ENCODE data around the gene PTDSS2. TPM values are rescaled to one million over a fixed set of nuclear protein-coding genes. Genes with fewer than 3 reads are reported as not detected.
A peak's percentile ranks its signal among the peaks of the same experiment; 100 is the strongest.

PTDSS2 gene
- polyA plus RNA-seq, 3 donors = 9.3 to 18.3 (median 12.4) TPM

DNA sequence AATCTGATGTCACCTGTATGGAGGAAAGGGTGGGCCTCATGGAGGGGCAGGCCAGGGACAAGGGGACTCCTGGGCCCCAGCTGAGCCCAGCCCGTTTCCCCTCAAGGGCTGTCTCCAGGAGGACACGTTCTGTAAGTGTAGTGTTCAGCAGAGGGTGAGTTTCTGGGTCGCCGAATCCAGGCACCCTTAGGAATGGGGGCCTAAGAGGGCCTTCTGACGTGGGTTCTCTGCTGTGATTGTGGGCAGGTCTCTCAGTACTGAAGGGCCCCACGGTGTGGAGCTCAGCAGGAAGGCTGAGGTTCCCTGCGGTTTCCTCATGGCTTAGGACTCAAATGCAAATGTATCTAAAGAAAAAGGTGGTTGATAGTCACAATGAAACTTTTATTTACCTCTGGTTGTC is 6.5 kb downstream of the PTDSS2 start:
- peaks cover 16% of the 10 kb centered on the region for H3K4me1 Mint-ChIP-seq
- intact Hi-C loops (cut with micrococcal nuclease) = no loop called here
- H3K36me3 ChIP-seq (replicated peaks in 1 of 2; ENCODE audit: control insufficient read depth in 1 of 2, insufficient read depth in 2 of 2, low read length in 2 of 2) = peaks cover 18 to 45% of the 10 kb centered on the region in 2 donors
- no peak overlapping the region for H3K27ac ChIP-seq (ENCODE audit: low read depth in 1 of 2, low read length in 2 of 2)
- TF ChIP-seq CTCF (IDR thresholded peaks at IDR 0.05) = no peak
- peaks cover 0 to 3% (median 0%) of the 10 kb centered on the region in 3 donors for H3K27me3 Mint-ChIP-seq (ENCODE audit: low read depth in 3 of 3)
- H4K20me1 ChIP-seq (ENCODE audit: insufficient read depth, low read length) = peaks cover 16% of the 10 kb centered on the region
- H3K27me3 ChIP-seq (ENCODE audit: control insufficient read depth in 2 of 2, insufficient read depth in 2 of 2, low read length in 2 of 2) = no peaks in the 10 kb centered on the region
- no peak overlapping the region for H2AFZ ChIP-seq (ENCODE audit: insufficient read depth, low read depth, low read length, poor library complexity, severe bottlenecking)
- no peak overlapping the region for H3K4me2 ChIP-seq (replicated peaks; ENCODE audit: extremely low read depth, low read length, poor library complexity, severe bottlenecking)
- H3K36me3 Mint-ChIP-seq = peaks cover 46 to 68% of the 10 kb centered on the region in 2 donors
- H3K4me1 ChIP-seq (ENCODE audit: control insufficient read depth in 1 of 2, insufficient read depth in 2 of 2, low read length in 2 of 2) = peaks cover 0 to 3% of the 10 kb centered on the region in 2 donors
- no peak overlapping the region for H3K4me3 ChIP-seq (replicated peaks in 1 of 3; ENCODE audit: low read depth in 2 of 3, low read length in 3 of 3)
- no peaks in the 10 kb centered on the region for H3K9me3 Mint-ChIP-seq
- no peak overlapping the region for H3K9ac ChIP-seq (ENCODE audit: insufficient read depth, low read length, poor library complexity, severe bottlenecking)
- H3K9me3 ChIP-seq (replicated peaks in 1 of 2; ENCODE audit: control insufficient read depth in 1 of 2, insufficient read depth in 1 of 2, low read length in 2 of 2) = no peaks in the 10 kb centered on the region
- no peak for DNase-seq
- 22% methylated on average over 5 of the region's 7 CpGs for WGBS (ENCODE audit: insufficient coverage)
- peaks cover 7% of the 10 kb centered on the region for H3K79me2 ChIP-seq (ENCODE audit: insufficient read depth, low read length)
- peak overlapping the region in 1 of 7 donors; percentile 21 for H3K27ac Mint-ChIP-seq
- no peak overlapping the region for H3K4me3 Mint-ChIP-seq

DNA sequence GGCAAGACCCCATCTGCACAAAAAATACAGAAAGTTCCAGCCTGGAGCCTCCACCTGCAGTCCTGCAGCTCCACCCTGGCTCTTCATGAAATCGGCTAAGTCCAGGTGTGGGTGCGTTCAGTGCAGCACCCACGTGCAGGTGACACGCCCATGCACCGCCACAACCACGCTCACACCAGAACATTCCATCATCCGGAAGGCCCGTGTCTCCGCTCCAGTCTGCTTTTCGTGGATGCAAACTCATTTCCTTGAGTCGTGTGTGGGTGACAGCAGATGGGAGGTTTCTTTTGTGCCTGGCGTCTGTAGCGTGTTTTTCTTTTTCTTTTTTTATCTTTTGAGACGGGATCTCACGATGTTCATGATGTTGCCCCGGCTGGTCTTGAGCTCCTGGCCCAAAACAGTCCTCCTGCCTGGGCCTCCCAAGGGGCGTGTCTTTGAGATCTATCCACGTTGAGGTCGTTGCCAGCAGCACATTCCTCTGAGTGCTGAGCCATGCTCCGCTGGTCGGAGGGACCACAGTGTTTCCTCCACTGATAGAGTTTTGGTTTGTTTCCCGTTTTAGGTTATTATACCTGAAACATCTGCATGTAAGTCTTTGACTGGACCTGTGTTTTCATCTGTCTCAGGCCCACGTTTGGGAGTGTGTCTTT is 7.2 kb downstream of the PTDSS2 start:
- no peak overlapping the region for H3K27ac ChIP-seq (ENCODE audit: low read depth in 1 of 2, low read length in 2 of 2)
- no peaks in the 10 kb centered on the region for H3K9me3 ChIP-seq (replicated peaks in 1 of 2; ENCODE audit: control insufficient read depth in 1 of 2, insufficient read depth in 1 of 2, low read length in 2 of 2)
- H3K4me1 ChIP-seq (ENCODE audit: control insufficient read depth in 1 of 2, insufficient read depth in 2 of 2, low read length in 2 of 2) = no peaks in the 10 kb centered on the region
- peaks cover 14% of the 10 kb centered on the region for H3K4me1 Mint-ChIP-seq
- no peak for TF ChIP-seq CTCF (IDR thresholded peaks at IDR 0.05)
- H3K9ac ChIP-seq (ENCODE audit: insufficient read depth, low read length, poor library complexity, severe bottlenecking) = no peak overlapping the region
- no peak overlapping the region for H3K4me2 ChIP-seq (replicated peaks; ENCODE audit: extremely low read depth, low read length, poor library complexity, severe bottlenecking)
- intact Hi-C loops (cut with micrococcal nuclease) = no loop called here
- peaks cover 49 to 65% of the 10 kb centered on the region in 2 donors for H3K36me3 Mint-ChIP-seq
- H3K79me2 ChIP-seq (ENCODE audit: insufficient read depth, low read length) = peaks cover under 1% of the 10 kb centered on the region
- no peak overlapping the region for H3K4me3 ChIP-seq (replicated peaks in 1 of 3; ENCODE audit: low read depth in 2 of 3, low read length in 3 of 3)
- DNase-seq = no peak
- H4K20me1 ChIP-seq (ENCODE audit: insufficient read depth, low read length) = peaks cover 15% of the 10 kb centered on the region
- peaks cover 18 to 48% of the 10 kb centered on the region in 2 donors for H3K36me3 ChIP-seq (replicated peaks in 1 of 2; ENCODE audit: control insufficient read depth in 1 of 2, insufficient read depth in 2 of 2, low read length in 2 of 2)
- no peaks in the 10 kb centered on the region for H3K27me3 ChIP-seq (ENCODE audit: control insufficient read depth in 2 of 2, insufficient read depth in 2 of 2, low read length in 2 of 2)
- no peak overlapping the region for H3K4me3 Mint-ChIP-seq
- H3K9me3 Mint-ChIP-seq = no peaks in the 10 kb centered on the region
- H3K27ac Mint-ChIP-seq = peak overlapping the region in 1 of 7 donors; percentile 57
- 19% methylated on average over 16 of the region's 23 CpGs for WGBS (ENCODE audit: insufficient coverage)
- H2AFZ ChIP-seq (ENCODE audit: insufficient read depth, low read depth, low read length, poor library complexity, severe bottlenecking) = no peak overlapping the region
- peaks cover 0 to 3% (median 0%) of the 10 kb centered on the region in 3 donors for H3K27me3 Mint-ChIP-seq (ENCODE audit: low read depth in 3 of 3)

Measured in CD14-positive monocyte (primary cell).